GM12874 (cell line): ENCODE measurements around the gene GPC5.

ENCODE experiments used
- CTCF ChIP-seq: IDR thresholded peaks from 2 replicates; pipeline ENCODE4 v1.5.1; 2011; ENCODE audit warnings: low read depth, mild to moderate bottlenecking, control low read depth, low read length, moderate library complexity; ENCODE audit not compliant: insufficient read depth

The GPC5 gene

GRCh38 chr13:91701975-91702374 lies 303.6 kb downstream of the GPC5 start:
- no peak for TF ChIP-seq CTCF

- TF ChIP-seq CTCF, result no peak
These were observed 304.0 kb downstream of the GPC5 start for GRCh38 chr13:91702411-91702810.

DNA sequence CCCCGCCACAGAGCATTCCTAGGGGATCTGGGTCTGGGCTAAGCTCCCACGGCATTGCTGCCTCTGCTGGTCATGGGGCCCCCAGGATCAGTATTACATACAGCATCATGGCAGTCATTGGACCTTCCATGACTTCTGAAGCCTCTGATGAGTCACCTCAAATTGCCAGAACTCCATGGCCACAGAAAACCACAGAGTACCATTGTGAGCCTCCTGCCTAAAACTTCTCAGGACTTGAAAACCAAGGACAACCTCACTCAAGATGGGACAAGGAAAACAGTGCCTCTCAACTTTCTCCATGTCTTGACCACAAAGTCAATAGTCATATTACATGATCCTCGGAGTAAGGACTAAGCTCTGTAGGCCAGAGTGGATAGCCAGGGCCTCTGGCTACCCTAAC lies 306.0 kb downstream of the GPC5 start:
- TF ChIP-seq CTCF, result no peak

DNA sequence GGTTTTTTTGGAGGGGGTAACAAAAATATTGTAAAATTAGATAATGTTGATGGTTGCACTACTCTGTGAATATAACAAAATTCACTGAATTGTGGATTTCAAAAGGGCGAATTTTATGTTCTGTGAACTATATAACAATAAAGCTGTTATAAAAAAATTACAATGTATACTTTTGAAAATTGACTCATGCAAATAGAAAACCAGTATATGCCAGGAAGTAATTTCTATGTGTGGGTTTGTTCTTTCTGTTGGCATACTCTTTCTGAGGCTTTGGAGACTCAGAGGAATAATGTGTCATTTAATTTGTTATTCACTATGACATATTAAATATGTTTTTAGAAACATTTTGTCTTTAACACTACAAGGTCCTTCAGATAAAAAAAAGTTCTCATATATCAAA lies 310.1 kb downstream of the GPC5 start:
- TF ChIP-seq CTCF, result no peak

DNA sequence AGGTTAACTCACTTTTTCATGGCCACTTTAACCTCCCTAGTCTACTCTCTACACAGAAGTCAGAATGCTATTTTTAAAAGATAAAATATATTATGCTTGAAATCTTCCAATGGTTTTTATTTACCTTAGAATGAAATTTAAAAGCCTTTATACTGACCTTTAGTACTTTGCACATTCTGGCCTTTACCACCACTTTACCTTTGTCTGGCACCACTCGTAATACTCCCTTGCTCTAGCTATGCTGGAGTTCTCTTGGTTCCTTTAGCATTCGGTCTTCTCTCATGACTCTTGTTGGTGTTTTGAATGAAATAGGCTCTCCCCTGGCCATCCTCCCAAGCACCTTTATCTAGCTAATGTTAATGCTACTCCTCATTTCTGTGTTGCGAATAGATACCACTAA lies 310.8 kb downstream of the GPC5 start:
- TF ChIP-seq CTCF, result no peak

DNA sequence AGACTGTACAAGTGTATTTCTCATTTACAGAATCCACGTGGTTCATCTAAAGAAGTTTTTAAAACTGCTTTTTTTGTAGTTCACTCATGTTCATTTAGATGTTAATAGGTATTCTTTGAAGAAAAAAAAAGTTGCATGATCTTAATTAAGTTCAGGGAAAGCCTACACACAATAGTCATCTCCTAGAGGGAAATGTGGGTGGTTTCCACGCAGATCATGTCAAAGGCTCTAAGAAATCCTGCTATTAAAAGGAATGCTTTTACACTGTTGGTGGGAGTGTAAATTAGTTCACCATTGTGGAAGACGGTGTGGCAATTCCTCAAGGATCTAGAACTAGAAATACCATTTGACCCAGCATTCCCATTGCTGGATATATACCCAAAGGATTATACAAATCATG lies 312.3 kb downstream of the GPC5 start:
- TF ChIP-seq CTCF, result no peak

DNA sequence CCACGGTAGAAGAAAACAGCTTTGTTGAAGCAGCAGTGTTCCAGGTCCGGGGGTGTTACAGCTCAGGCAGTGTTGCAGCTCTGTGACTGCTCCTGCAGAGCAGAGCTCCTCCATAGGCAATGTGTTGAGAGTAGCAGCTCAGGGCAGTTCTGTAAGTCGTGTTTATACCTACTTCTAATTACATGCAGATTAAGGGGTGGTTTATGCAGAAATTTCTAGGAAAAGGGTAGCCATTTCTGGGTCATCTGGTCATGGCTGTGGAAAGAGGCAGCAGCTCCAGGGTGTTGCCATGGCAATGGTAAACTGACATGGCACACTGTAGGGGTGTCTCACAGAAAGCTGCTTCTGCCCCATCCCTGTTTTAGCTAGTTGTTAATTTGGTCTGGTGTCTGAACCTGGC lies 316.4 kb downstream of the GPC5 start:
- TF ChIP-seq CTCF, result no peak
